Measurements from ENCODE around the gene ILK. TPM values are rescaled to one million over a fixed set of nuclear protein-coding genes. Genes with fewer than 3 reads are reported as not detected.
A peak's percentile ranks its signal among the peaks of the same experiment; 100 is the strongest.

ILK gene
- polyA plus RNA-seq, 5 donors: 144 to 159 (median 154) TPM

GRCh38 chr11:6655020-6655789 lies 51.6 kb downstream of the ILK start:
- peak; percentile 41 to 51 for DNase-seq

GRCh38 chr11:6655790-6656583 lies 52.4 kb downstream of the ILK start, which contains the start of gene DCHS1:
TSS of gene DCHS1 (minus strand) at chr11:6655809. CDS start at chr11:6641613, 14,196 bp downstream.
- DNase-seq: peak; percentile 42 to 49

GRCh38 chr11:6656584-6656915 lies 53.0 kb downstream of the ILK start:
- no peak for DNase-seq

- DNase-seq: no peak
Measured at GRCh38 chr11:6656936-6657335, 53.4 kb downstream of the ILK start.

GRCh38 chr11:6657346-6657745 lies 53.8 kb downstream of the ILK start:
- DNase-seq: no peak

GRCh38 chr11:6658647-6659046 lies 55.1 kb downstream of the ILK start:
- no peak for DNase-seq

Other genes with a start within 250 kb of the ILK start
- 10 to 100 TPM; 18.7 to 28.7 (median 22.0) TPM for gene SMPD1, start 213.3 kb upstream of the ILK start, polyA plus RNA-seq (ENCODE audit: insufficient read depth in 1 of 5, insufficient read length in 5 of 5, low replicate concordance in 1 of 5)
- 10 to 100 TPM; 37.6 to 47.4 (median 44.0) TPM for gene APBB1, start 184.7 kb upstream of the ILK start, polyA plus RNA-seq (ENCODE audit: insufficient read depth in 1 of 5, insufficient read length in 5 of 5, low replicate concordance in 1 of 5)
- gene HPX, start 162.8 kb upstream of the ILK start, polyA plus RNA-seq (ENCODE audit: insufficient read depth in 1 of 5, insufficient read length in 5 of 5, low replicate concordance in 1 of 5): 1 to 10 TPM; 5.3 to 8.8 (median 8.7) TPM
- 10 to 100 TPM; 23.1 to 37.9 (median 27.7) TPM for gene TRIM3, start 129.8 kb upstream of the ILK start, polyA plus RNA-seq (ENCODE audit: insufficient read depth in 1 of 5, insufficient read length in 5 of 5, low replicate concordance in 1 of 5)
- 10 to 100 TPM; 63.9 to 76.8 (median 71.8) TPM for gene ARFIP2, start 122.4 kb upstream of the ILK start, polyA plus RNA-seq (ENCODE audit: insufficient read depth in 1 of 5, insufficient read length in 5 of 5, low replicate concordance in 1 of 5)
- gene TIMM10B, start 122.3 kb upstream of the ILK start, polyA plus RNA-seq (ENCODE audit: insufficient read depth in 1 of 5, insufficient read length in 5 of 5, low replicate concordance in 1 of 5): 10 to 100 TPM; 27.2 to 33.0 (median 29.8) TPM
- 10 to 100 TPM; 11.2 to 19.3 (median 16.3) TPM for gene DNHD1, start 106.5 kb upstream of the ILK start, polyA plus RNA-seq (ENCODE audit: insufficient read depth in 1 of 5, insufficient read length in 5 of 5, low replicate concordance in 1 of 5)
- gene RRP8, start 158 bp upstream of the ILK start, polyA plus RNA-seq (ENCODE audit: insufficient read depth in 1 of 5, insufficient read length in 5 of 5, low replicate concordance in 1 of 5): 10 to 100 TPM; 20.2 to 24.9 (median 22.1) TPM
- 10 to 100 TPM; 53.3 to 74.1 (median 60.9) TPM for gene TAF10, start 8.4 kb downstream of the ILK start, polyA plus RNA-seq (ENCODE audit: insufficient read depth in 1 of 5, insufficient read length in 5 of 5, low replicate concordance in 1 of 5)
- 10 to 100 TPM; 57.7 to 75.5 (median 72.4) TPM for gene TPP1, start 15.6 kb downstream of the ILK start, polyA plus RNA-seq (ENCODE audit: insufficient read depth in 1 of 5, insufficient read length in 5 of 5, low replicate concordance in 1 of 5)
- 10 to 100 TPM; 27.5 to 41.3 (median 35.1) TPM for gene DCHS1, start 52.0 kb downstream of the ILK start, polyA plus RNA-seq (ENCODE audit: insufficient read depth in 1 of 5, insufficient read length in 5 of 5, low replicate concordance in 1 of 5)
- 10 to 100 TPM; 50.8 to 70.8 (median 53.7) TPM for gene MRPL17, start 79.6 kb downstream of the ILK start, polyA plus RNA-seq (ENCODE audit: insufficient read depth in 1 of 5, insufficient read length in 5 of 5, low replicate concordance in 1 of 5)
- gene OR2AG2, start 168.2 kb downstream of the ILK start, polyA plus RNA-seq (ENCODE audit: insufficient read depth in 1 of 5, insufficient read length in 5 of 5, low replicate concordance in 1 of 5): under 1 TPM in 1 of 5 donors, not detected in 4; 0.09 TPM
- gene OR2AG1, start 179.2 kb downstream of the ILK start, polyA plus RNA-seq (ENCODE audit: insufficient read depth in 1 of 5, insufficient read length in 5 of 5, low replicate concordance in 1 of 5): under 1 TPM; 0.03 to 0.05 (median 0.05) TPM
- gene OR6A2, start 195.9 kb downstream of the ILK start, polyA plus RNA-seq (ENCODE audit: insufficient read depth in 1 of 5, insufficient read length in 5 of 5, low replicate concordance in 1 of 5): under 1 TPM in 1 of 5 donors, not detected in 4; 0.07 TPM
- not detected for gene OR10A5, start 241.9 kb downstream of the ILK start, polyA plus RNA-seq (ENCODE audit: insufficient read depth in 1 of 5, insufficient read length in 5 of 5, low replicate concordance in 1 of 5)

Data from right lung (tissue), 5 donors.